ENCODE results near the gene RGS10. TPM values are rescaled to one million over a fixed set of nuclear protein-coding genes. Genes with fewer than 3 reads are reported as not detected.
A peak's percentile ranks its signal among the peaks of the same experiment; 100 is the strongest.

The RGS10 gene
- total RNA-seq, 1 donor from 2014 or later = 311 TPM

- H3K4me1 Mint-ChIP-seq (ENCODE audit: low read depth, unreplicated experiment) = peaks cover 7% of the 10 kb centered on the region
- TF ChIP-seq CTCF (IDR thresholded peaks at IDR 0.05; ENCODE audit: partially characterized antibody, unreplicated experiment) = no peak
- H3K4me3 Mint-ChIP-seq (ENCODE audit: unreplicated experiment) = no peak overlapping the region
- peaks cover 6% of the 10 kb centered on the region for H3K9me3 Mint-ChIP-seq (ENCODE audit: unreplicated experiment)
- H3K27ac Mint-ChIP-seq (ENCODE audit: unreplicated experiment) = no peak overlapping the region
- peaks cover 6% of the 10 kb centered on the region for H3K36me3 Mint-ChIP-seq (ENCODE audit: unreplicated experiment)
- H3K27me3 Mint-ChIP-seq (ENCODE audit: unreplicated experiment) = peaks cover 4% of the 10 kb centered on the region
- no peak for DNase-seq
These were observed 6.9 kb upstream of the RGS10 start for GRCh38 chr10:119549247-119549999.

DNA sequence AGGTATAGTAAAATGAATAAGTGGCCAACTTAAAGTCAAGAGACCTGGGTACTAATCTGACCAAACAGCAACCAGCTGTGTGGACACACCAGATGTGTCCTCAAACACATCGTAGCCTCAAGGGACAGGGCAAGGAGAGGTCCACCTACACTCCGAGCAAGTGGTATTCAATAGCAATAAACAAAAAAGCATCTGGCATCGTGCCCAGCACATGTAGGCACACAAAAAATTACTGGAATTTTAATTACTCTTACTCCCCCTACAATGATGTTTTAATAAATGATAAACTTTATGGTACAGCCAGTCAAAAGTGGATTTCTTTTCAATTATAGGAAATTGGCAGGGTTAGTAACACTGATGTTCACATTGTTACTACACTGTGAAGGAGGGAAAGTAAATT lies 3.5 kb upstream of the RGS10 start:
- no peak for TF ChIP-seq CTCF (IDR thresholded peaks at IDR 0.05; ENCODE audit: partially characterized antibody, unreplicated experiment)
- Mint-ChIP-seq H3K4me1 (ENCODE audit: low read depth, unreplicated experiment) (peaks cover 20% of the 10 kb centered on the region), H3K36me3 (ENCODE audit: unreplicated experiment) (peaks cover 14% of the 10 kb centered on the region), H3K9me3 (ENCODE audit: unreplicated experiment) (peaks cover 15% of the 10 kb centered on the region), H3K4me3 (ENCODE audit: unreplicated experiment) (no peak overlapping the region), H3K27me3 (ENCODE audit: unreplicated experiment) (peaks cover 15% of the 10 kb centered on the region), H3K27ac (ENCODE audit: unreplicated experiment) (no peak overlapping the region)
- no peak for DNase-seq

- DNase-seq = no peak
- H3K4me1 Mint-ChIP-seq (ENCODE audit: low read depth, unreplicated experiment) = peaks cover 26% of the 10 kb centered on the region
- no peak overlapping the region for H3K4me3 Mint-ChIP-seq (ENCODE audit: unreplicated experiment)
- H3K27me3 Mint-ChIP-seq (ENCODE audit: unreplicated experiment) = peaks cover 17% of the 10 kb centered on the region
- peaks cover 18% of the 10 kb centered on the region for H3K36me3 Mint-ChIP-seq (ENCODE audit: unreplicated experiment)
- no peak for TF ChIP-seq CTCF (IDR thresholded peaks at IDR 0.05; ENCODE audit: partially characterized antibody, unreplicated experiment)
- H3K9me3 Mint-ChIP-seq (ENCODE audit: unreplicated experiment) = peaks cover 20% of the 10 kb centered on the region
- H3K27ac Mint-ChIP-seq (ENCODE audit: unreplicated experiment) = no peak overlapping the region
These were observed 2.8 kb upstream of the RGS10 start for GRCh38 chr10:119545310-119545709.

- peak overlapping the region; percentile 72 for H3K27ac Mint-ChIP-seq (ENCODE audit: unreplicated experiment)
- TF ChIP-seq CTCF (IDR thresholded peaks at IDR 0.05; ENCODE audit: partially characterized antibody, unreplicated experiment) = no peak
- DNase-seq = no peak
These were observed 1.5 kb upstream of the RGS10 start for GRCh38 chr10:119543814-119544642.

More at GRCh38 chr10:119543814-119544642, 1.5 kb upstream of the RGS10 start:
- H3K9me3 Mint-ChIP-seq (ENCODE audit: unreplicated experiment) = peaks cover 20% of the 10 kb centered on the region
- H3K36me3 Mint-ChIP-seq (ENCODE audit: unreplicated experiment) = peaks cover 16% of the 10 kb centered on the region
- H3K27me3 Mint-ChIP-seq (ENCODE audit: unreplicated experiment) = peaks cover 17% of the 10 kb centered on the region
- H3K4me1 Mint-ChIP-seq (ENCODE audit: low read depth, unreplicated experiment) = peaks cover 31% of the 10 kb centered on the region
- peak overlapping the region; percentile 95 for H3K4me3 Mint-ChIP-seq (ENCODE audit: unreplicated experiment)

Data from glutamatergic neuron (in vitro differentiated cells).